ENCODE measurements around the gene PPM1H. TPM values are rescaled to one million over a fixed set of nuclear protein-coding genes. Genes with fewer than 3 reads are reported as not detected.

PPM1H gene
- total and polyA plus RNA-seq, 4 donors: 2.3 to 7.2 (median 4.1) TPM

DNA sequence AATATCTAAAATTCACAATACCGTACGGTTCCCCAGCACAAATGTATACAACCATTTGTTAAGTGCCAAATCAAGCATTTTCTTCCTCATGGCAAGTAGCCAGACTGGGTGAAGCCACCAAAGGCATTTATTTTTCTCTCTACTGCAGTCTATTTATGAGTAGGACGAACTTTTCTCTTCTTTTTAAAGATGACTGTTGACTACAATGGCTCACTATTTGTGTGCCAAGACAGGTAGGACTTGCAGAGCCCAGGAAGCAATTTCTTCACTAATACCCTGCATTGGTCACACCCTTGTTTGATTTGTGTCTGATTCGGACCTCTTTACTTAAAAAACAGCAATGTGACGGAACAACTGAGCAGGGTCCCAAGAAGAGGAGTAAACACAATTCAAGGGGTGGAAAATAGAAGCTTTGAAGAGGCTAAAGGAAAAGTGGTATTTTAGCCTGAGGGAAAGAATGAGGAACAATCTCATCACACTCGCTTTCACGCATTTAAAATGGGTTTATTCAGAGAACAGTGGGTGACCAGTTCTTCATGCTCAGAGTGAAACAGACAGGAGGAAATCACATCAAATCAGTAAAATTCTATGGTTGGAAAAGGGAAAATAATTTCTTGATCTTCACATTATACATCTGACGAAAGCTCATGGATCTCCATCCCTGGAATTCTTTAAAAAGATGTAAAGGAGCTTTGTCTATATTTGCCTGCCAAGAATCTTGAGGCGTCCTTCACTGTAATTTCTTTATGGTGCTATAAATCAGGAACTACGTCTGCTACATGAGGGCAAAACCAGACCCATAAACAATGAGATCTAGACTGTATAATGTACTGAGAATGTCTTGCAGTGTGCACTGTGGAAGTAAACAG, 183.8 kb downstream of the PPM1H start:
- WGBS: 87% methylated on average over 10 of the region's 10 CpGs
- Histone ChIP-seq H3K27ac (ENCODE audit: low read depth in 1 of 2, low read length in 2 of 2) (no peak overlapping the region), H3K27me3 (ENCODE audit: control insufficient read depth in 4 of 4, insufficient read depth in 4 of 4, low read length in 3 of 4) (no peaks in the 10 kb centered on the region), H3K9ac (ENCODE audit: low read depth in 1 of 2, low read length in 2 of 2) (no peak overlapping the region), H3K9me3 (ENCODE audit: control insufficient read depth in 4 of 4, low read length in 3 of 4) (no peaks in the 10 kb centered on the region), H3K4me3 (ENCODE audit: low read depth in 1 of 3, low read length in 3 of 3) (no peak overlapping the region), H3K36me3 (ENCODE audit: control insufficient read depth in 4 of 4, insufficient read depth in 3 of 4, low read depth in 1 of 4, low read length in 3 of 4) (no peaks in the 10 kb centered on the region), H3K4me1 (ENCODE audit: control insufficient read depth in 4 of 4, insufficient read depth in 4 of 4, low read length in 3 of 4) (no peaks in the 10 kb centered on the region)
- no peak for DNase-seq (ENCODE audit: low spot score)
- TF ChIP-seq, protein P1, sequence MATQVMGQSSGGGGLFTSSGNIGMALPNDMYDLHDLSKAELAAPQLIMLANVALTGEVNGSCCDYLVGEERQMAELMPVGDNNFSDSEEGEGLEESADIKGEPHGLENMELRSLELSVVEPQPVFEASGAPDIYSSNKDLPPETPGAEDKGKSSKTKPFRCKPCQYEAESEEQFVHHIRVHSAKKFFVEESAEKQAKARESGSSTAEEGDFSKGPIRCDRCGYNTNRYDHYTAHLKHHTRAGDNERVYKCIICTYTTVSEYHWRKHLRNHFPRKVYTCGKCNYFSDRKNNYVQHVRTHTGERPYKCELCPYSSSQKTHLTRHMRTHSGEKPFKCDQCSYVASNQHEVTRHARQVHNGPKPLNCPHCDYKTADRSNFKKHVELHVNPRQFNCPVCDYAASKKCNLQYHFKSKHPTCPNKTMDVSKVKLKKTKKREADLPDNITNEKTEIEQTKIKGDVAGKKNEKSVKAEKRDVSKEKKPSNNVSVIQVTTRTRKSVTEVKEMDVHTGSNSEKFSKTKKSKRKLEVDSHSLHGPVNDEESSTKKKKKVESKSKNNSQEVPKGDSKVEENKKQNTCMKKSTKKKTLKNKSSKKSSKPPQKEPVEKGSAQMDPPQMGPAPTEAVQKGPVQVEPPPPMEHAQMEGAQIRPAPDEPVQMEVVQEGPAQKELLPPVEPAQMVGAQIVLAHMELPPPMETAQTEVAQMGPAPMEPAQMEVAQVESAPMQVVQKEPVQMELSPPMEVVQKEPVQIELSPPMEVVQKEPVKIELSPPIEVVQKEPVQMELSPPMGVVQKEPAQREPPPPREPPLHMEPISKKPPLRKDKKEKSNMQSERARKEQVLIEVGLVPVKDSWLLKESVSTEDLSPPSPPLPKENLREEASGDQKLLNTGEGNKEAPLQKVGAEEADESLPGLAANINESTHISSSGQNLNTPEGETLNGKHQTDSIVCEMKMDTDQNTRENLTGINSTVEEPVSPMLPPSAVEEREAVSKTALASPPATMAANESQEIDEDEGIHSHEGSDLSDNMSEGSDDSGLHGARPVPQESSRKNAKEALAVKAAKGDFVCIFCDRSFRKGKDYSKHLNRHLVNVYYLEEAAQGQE (IDR thresholded peaks at IDR 0.05): no peak
- no peak for TF ChIP-seq EGR1 (IDR thresholded peaks at IDR 0.05; ENCODE audit: low read depth in 2 of 2)
- no peak for TF ChIP-seq FOXA2 (IDR thresholded peaks at IDR 0.05)
- no peak for TF ChIP-seq GABPA (IDR thresholded peaks at IDR 0.05 in 1 of 2, conservative IDR thresholded peaks at IDR 0.05 in 1 of 2)
- TF ChIP-seq NR2F2 (IDR thresholded peaks at IDR 0.05): no peak
- TF ChIP-seq JUND (IDR thresholded peaks at IDR 0.05): no peak
- no peak for TF ChIP-seq HNF4G (IDR thresholded peaks at IDR 0.05)
- TF ChIP-seq SP1 (IDR thresholded peaks at IDR 0.05): no peak
- no peak for TF ChIP-seq TAF1 (conservative IDR thresholded peaks at IDR 0.05)
- TF ChIP-seq, protein P2, sequence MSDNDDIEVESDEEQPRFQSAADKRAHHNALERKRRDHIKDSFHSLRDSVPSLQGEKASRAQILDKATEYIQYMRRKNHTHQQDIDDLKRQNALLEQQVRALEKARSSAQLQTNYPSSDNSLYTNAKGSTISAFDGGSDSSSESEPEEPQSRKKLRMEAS (IDR thresholded peaks at IDR 0.05): no peak
- TF ChIP-seq RXRA (IDR thresholded peaks at IDR 0.05): no peak

DNA sequence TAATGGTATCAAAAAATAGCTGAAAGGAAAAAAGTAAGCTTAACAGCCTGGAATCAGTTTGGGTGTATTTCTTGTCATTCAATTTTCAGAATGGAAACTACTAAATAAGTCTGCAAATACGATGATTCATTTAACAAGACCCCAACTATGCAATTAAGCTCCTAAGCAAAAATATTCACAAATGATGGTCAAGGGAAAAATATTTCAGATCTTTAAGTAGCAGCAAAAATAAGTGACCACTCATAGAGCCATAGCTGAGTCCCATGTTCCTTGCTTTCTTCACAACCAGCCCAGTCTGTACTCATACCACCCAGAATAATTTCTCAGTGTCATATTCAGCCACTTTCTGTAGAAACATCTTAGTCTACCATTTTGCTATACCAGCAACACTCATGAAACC, 185.4 kb downstream of the PPM1H start:
- DNase-seq (ENCODE audit: low spot score): no peak
- H3K4me1 ChIP-seq (ENCODE audit: control insufficient read depth in 4 of 4, insufficient read depth in 4 of 4, low read length in 3 of 4): no peaks in the 10 kb centered on the region
- H3K27me3 ChIP-seq (ENCODE audit: control insufficient read depth in 4 of 4, insufficient read depth in 4 of 4, low read length in 3 of 4): no peaks in the 10 kb centered on the region
- TF ChIP-seq RXRA (IDR thresholded peaks at IDR 0.05) (no peak), GABPA (IDR thresholded peaks at IDR 0.05 in 1 of 2, conservative IDR thresholded peaks at IDR 0.05 in 1 of 2) (no peak)
- H3K9ac ChIP-seq (ENCODE audit: low read depth in 1 of 2, low read length in 2 of 2): no peak overlapping the region
- H3K27ac ChIP-seq (ENCODE audit: low read depth in 1 of 2, low read length in 2 of 2): no peak overlapping the region
- H3K36me3 ChIP-seq (ENCODE audit: control insufficient read depth in 4 of 4, insufficient read depth in 3 of 4, low read depth in 1 of 4, low read length in 3 of 4): no peaks in the 10 kb centered on the region
- 92% methylated on average over 1 of the region's 1 CpG for WGBS
- no peak overlapping the region for H3K4me3 ChIP-seq (ENCODE audit: low read depth in 1 of 3, low read length in 3 of 3)
- no peaks in the 10 kb centered on the region for H3K9me3 ChIP-seq (ENCODE audit: control insufficient read depth in 4 of 4, low read length in 3 of 4)

DNA sequence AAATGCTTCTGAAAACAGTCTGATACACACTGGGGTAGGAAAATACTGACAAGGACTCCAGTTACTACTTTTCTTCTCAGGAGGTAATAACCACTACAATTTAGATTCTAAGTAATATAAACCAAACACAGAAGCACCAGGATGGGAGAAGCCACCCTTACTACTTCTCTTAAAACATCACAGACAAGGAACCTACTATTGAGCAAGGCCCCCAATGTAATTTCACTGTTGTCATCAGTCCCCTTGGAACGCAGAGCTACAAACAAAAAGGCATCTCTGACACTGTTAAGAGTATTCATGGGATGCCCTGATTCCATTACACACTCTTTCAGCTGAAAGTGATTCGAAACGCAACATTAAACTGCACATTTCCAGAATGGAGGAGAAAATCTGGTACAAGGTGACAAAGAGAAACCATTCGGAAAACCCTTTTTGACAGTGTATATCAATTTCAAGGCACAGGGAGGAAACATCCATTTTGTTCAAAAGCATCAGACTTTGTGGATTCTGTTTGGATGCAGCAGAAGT, 185.9 kb downstream of the PPM1H start:
- H3K9ac ChIP-seq (ENCODE audit: low read depth in 1 of 2, low read length in 2 of 2): no peak overlapping the region
- no peaks in the 10 kb centered on the region for H3K9me3 ChIP-seq (ENCODE audit: control insufficient read depth in 4 of 4, low read length in 3 of 4)
- no peak for DNase-seq (ENCODE audit: low spot score)
- no peak overlapping the region for H3K27ac ChIP-seq (ENCODE audit: low read depth in 1 of 2, low read length in 2 of 2)
- H3K27me3 ChIP-seq (ENCODE audit: control insufficient read depth in 4 of 4, insufficient read depth in 4 of 4, low read length in 3 of 4): no peaks in the 10 kb centered on the region
- WGBS: 96% methylated on average over 4 of the region's 4 CpGs
- no peaks in the 10 kb centered on the region for H3K4me1 ChIP-seq (ENCODE audit: control insufficient read depth in 4 of 4, insufficient read depth in 4 of 4, low read length in 3 of 4)
- no peaks in the 10 kb centered on the region for H3K36me3 ChIP-seq (ENCODE audit: control insufficient read depth in 4 of 4, insufficient read depth in 3 of 4, low read depth in 1 of 4, low read length in 3 of 4)
- no peak overlapping the region for H3K4me3 ChIP-seq (ENCODE audit: low read depth in 1 of 3, low read length in 3 of 3)
- TF ChIP-seq, protein P1 (IDR thresholded peaks at IDR 0.05): no peak
- TF ChIP-seq FOXA1 (IDR thresholded peaks at IDR 0.05) (no peak), TAF1 (conservative IDR thresholded peaks at IDR 0.05) (no peak), JUND (IDR thresholded peaks at IDR 0.05) (no peak), YY1 (IDR thresholded peaks at IDR 0.05) (no peak), SP1 (IDR thresholded peaks at IDR 0.05) (no peak), EGR1 (IDR thresholded peaks at IDR 0.05; ENCODE audit: low read depth in 2 of 2) (no peak), RXRA (IDR thresholded peaks at IDR 0.05) (no peak), NR2F2 (IDR thresholded peaks at IDR 0.05) (no peak), GABPA (IDR thresholded peaks at IDR 0.05 in 1 of 2, conservative IDR thresholded peaks at IDR 0.05 in 1 of 2) (no peak), RAD21 (IDR thresholded peaks at IDR 0.05) (no peak), FOXA2 (IDR thresholded peaks at IDR 0.05) (no peak), HNF4A (conservative IDR thresholded peaks at IDR 0.05) (no peak)
- TF ChIP-seq, protein P3, sequence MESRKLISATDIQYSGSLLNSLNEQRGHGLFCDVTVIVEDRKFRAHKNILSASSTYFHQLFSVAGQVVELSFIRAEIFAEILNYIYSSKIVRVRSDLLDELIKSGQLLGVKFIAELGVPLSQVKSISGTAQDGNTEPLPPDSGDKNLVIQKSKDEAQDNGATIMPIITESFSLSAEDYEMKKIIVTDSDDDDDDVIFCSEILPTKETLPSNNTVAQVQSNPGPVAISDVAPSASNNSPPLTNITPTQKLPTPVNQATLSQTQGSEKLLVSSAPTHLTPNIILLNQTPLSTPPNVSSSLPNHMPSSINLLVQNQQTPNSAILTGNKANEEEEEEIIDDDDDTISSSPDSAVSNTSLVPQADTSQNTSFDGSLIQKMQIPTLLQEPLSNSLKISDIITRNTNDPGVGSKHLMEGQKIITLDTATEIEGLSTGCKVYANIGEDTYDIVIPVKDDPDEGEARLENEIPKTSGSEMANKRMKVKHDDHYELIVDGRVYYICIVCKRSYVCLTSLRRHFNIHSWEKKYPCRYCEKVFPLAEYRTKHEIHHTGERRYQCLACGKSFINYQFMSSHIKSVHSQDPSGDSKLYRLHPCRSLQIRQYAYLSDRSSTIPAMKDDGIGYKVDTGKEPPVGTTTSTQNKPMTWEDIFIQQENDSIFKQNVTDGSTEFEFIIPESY (IDR thresholded peaks at IDR 0.05): no peak
- TF ChIP-seq, protein P2 (IDR thresholded peaks at IDR 0.05): no peak

All from liver (tissue), 9 donors.